GM23248 (cell line): ENCODE results near the gene WAPL. TPM values are rescaled to one million over a fixed set of nuclear protein-coding genes. Genes with fewer than 3 reads are reported as not detected.
"Not testable (repeated sequence)": the region's sequence is repeated elsewhere in the genome, so short reads cannot be mapped to it uniquely, and the experiment has no call there.

Experiments used
- DNase-seq: peaks from one replicate; pipeline ENCODE4 v3.0.0-alpha.2; 2015
- H2AFZ ChIP-seq: fragments of 200-600 bp; sonication (generic); 2 replicates; pipeline ENCODE4 v1.6.1; 2016; ENCODE audit warnings: antibody characterized with exemption
- H3F3A ChIP-seq: fragments of 200-600 bp; sonication (generic); 2 replicates; pipeline ENCODE4 v1.6.1; 2016; ENCODE audit warnings: mild to moderate bottlenecking, antibody characterized with exemption, mixed run types; ENCODE audit not compliant: insufficient read depth
- H3K27ac ChIP-seq: fragments of 200-600 bp; sonication (generic); 2 replicates; pipeline ENCODE4 v1.5.1; 2016; ENCODE audit warnings: mild to moderate bottlenecking
- H3K27me3 ChIP-seq: fragments of 200-600 bp; sonication (generic); replicated peaks from 2 replicates; pipeline ENCODE4 v1.6.1; 2016; ENCODE audit warnings: mild to moderate bottlenecking; ENCODE audit not compliant: insufficient read depth
- H3K36me3 ChIP-seq: fragments of 200-600 bp; sonication (generic); 2 replicates; pipeline ENCODE4 v1.6.1; 2016; ENCODE audit warnings: low read depth, mild to moderate bottlenecking
- H3K4me1 ChIP-seq: fragments of 200-600 bp; sonication (generic); 2 replicates; pipeline ENCODE4 v1.6.1; 2016; ENCODE audit warnings: mild to moderate bottlenecking; ENCODE audit not compliant: insufficient read depth
- H3K4me2 ChIP-seq: fragments of 200-600 bp; sonication (generic); one replicate; pipeline ENCODE4 v1.6.1; 2016; ENCODE audit warnings: mild to moderate bottlenecking; ENCODE audit not compliant: unreplicated experiment
- H3K4me3 ChIP-seq: fragments of 200-600 bp; sonication (generic); 2 replicates; pipeline ENCODE4 v1.5.1; 2016; ENCODE audit warnings: mild to moderate bottlenecking
- H3K79me2 ChIP-seq: fragments of 200-600 bp; sonication (generic); 2 replicates; pipeline ENCODE4 v1.6.1; 2016; ENCODE audit warnings: mild to moderate bottlenecking; ENCODE audit not compliant: insufficient read depth
- H3K9ac ChIP-seq: fragments of 200-600 bp; sonication (generic); 2 replicates; pipeline ENCODE4 v1.6.1; 2016; ENCODE audit warnings: mild to moderate bottlenecking
- H3K9me2 ChIP-seq: fragments of 200-600 bp; sonication (generic); 2 replicates; pipeline ENCODE4 v1.6.1; 2016; ENCODE audit warnings: mixed run types, mild to moderate bottlenecking, moderate library complexity; ENCODE audit not compliant: insufficient read depth
- H3K9me3 ChIP-seq: fragments of 200-600 bp; sonication (generic); one replicate; pipeline ENCODE4 v1.6.1; 2017; ENCODE audit warnings: low read depth
- H4K20me1 ChIP-seq: fragments of 200-600 bp; sonication (generic); 2 replicates; pipeline ENCODE4 v1.6.0; 2016; ENCODE audit not compliant: insufficient read depth
- EZH2 ChIP-seq: fragments of 200-600 bp; sonication (generic); IDR thresholded peaks from 2 replicates; pipeline ENCODE4 v1.6.1; 2018; ENCODE audit warnings: antibody characterized with exemption, mild to moderate bottlenecking; ENCODE audit not compliant: insufficient read depth, poor library complexity, severe bottlenecking
- EZH2phosphoT487 ChIP-seq: fragments of 200-600 bp; sonication (generic); IDR thresholded peaks from 2 replicates; pipeline ENCODE4 v1.6.1; 2018; ENCODE audit warnings: antibody characterized with exemption, moderate library complexity, mild to moderate bottlenecking, low read depth; ENCODE audit not compliant: insufficient read depth
- WGBS, 2 experiments: methylation state at CpG; one replicate each; pipeline ENCODE4 v1.1.6; 2015 to 2017; ENCODE audit warnings: low lambda C conversion rate in 2 of 2, low coverage in 1 of 2; ENCODE audit errors: missing lambda C conversion rate in 2 of 2; 5-methylcytosine and 5-hydroxymethylcytosine counted together
- in situ Hi-C: fragments of 300-500 bp; cut with MboI; formaldehyde crosslinking; loops from 2 replicates; pipeline ENCODE4 v1.15.0; 2020
- polyA plus RNA-seq: library from polyadenylated mRNA; unstranded; fragments of >200 nt; fragmentation: Nextera tagmentation; extraction: Ambion mirVana; gene quantifications from 2 replicates; pipeline ENCODE4 v1.2.1, GENCODE V29; 2016
- total RNA-seq: library from RNA; depleted of rRNA; stranded (reverse); fragments of >200 nt; shearing (Covaris generic); gene quantifications from 2 replicates; pipeline ENCODE4 v1.2.3, GENCODE V29; 2014

WAPL gene
- total and polyA plus RNA-seq, 2 experiments from 2014 or later = 17.1 to 28.3 TPM

DNA sequence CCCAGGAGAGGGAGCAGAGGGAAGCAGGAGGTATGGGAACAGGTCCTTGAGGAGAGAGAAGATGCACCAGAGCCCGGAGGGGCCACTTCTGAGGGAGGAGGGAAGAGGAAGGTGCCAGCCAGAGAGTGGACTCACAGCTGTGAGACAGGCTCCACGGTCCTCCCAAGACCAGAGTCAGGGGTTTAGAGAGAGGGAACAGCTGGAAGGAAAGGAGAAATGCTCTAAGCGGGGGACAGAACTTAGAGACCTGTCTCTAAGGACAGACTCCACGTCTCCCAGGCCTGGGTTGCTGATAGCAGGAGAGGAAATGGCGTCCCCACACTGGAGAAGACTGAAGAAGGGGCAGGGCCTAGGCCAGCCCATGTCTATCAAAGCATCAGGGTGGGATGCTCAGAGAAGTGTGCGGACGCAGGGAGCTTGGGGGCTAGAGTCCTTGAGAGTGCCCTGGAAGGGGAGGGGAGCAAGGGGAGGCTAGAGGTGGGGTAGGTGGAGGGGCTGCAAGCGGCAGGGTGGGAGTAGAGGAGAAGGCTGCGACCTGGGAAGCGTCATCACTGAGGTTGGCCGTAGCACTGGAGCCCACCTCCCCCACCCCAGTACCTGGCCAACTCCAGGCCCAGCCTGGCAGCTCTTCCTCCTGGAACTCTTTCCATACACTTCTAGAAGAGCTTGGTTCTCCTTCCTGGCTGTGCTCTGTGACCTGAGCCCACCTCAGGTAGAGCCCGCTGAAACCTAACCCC lies 129.4 kb downstream of the WAPL start:
- H3K27me3 ChIP-seq = peaks cover 43% of the 10 kb centered on the region
- DNase-seq = no peak
- H3F3A ChIP-seq = no peaks in the 10 kb centered on the region
- no peak overlapping the region for H2AFZ ChIP-seq
- H3K9ac ChIP-seq = no peak overlapping the region
- WGBS, 2 experiments = 58% methylated on average over 8 to 12 of the region's 12 CpGs
- no peaks in the 10 kb centered on the region for H4K20me1 ChIP-seq
- no peak overlapping the region for H3K27ac ChIP-seq
- no peaks in the 10 kb centered on the region for H3K9me2 ChIP-seq
- in situ Hi-C loops = loop anchor here (10.0 kb wide), 1 partner anchor 193 kb away; no protein-coding TSS in a partner anchor
- no peak for TF ChIP-seq EZH2
- no peak for TF ChIP-seq EZH2phosphoT487
- H3K4me2 ChIP-seq = no peak overlapping the region
- no peaks in the 10 kb centered on the region for H3K36me3 ChIP-seq
- no peak overlapping the region for H3K4me3 ChIP-seq
- no peaks in the 10 kb centered on the region for H3K9me3 ChIP-seq
- no peaks in the 10 kb centered on the region for H3K79me2 ChIP-seq
- H3K4me1 ChIP-seq = no peaks in the 10 kb centered on the region

DNA sequence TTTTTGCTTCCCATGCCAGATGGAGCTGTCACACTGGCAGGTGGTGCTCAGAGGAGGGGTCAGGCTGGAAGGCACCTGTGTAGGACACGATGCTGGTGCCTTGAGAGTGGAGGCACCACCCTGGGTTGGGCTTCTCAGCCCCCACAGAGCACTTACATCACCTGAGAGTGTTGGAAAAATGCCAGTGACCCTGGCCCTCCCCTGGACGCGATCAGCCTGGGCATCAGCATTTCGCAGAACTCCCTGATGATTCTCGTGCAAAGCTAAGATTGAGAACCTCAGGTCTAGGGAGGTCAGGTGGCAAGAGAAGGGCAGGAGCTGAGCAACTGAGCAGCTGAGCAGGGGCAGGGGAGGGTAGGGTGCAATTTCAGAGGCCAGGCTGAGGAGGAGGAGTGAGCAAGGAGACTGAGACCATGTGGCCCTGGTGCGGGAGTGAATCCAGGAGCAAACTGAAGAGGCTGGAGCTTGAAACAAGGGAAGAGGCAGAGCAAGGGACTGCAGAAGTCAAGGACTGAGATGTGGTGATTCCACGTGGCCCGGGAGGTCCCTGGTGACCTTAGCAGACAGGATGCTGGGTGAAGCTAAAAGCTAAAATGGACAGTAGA lies 130.3 kb downstream of the WAPL start:
- Histone ChIP-seq H3F3A (no peaks in the 10 kb centered on the region), H3K4me2 (no peak overlapping the region), H3K9me3 (no peaks in the 10 kb centered on the region), H3K27me3 (peaks cover 48% of the 10 kb centered on the region), H2AFZ (no peak overlapping the region), H3K36me3 (no peaks in the 10 kb centered on the region), H3K4me3 (no peak overlapping the region), H3K79me2 (no peaks in the 10 kb centered on the region), H3K9me2 (no peaks in the 10 kb centered on the region), H3K4me1 (no peaks in the 10 kb centered on the region), H4K20me1 (no peaks in the 10 kb centered on the region), H3K9ac (no peak overlapping the region), H3K27ac (no peak overlapping the region)
- 65 to 67% methylated on average over 8 of the region's 8 CpGs for WGBS, 2 experiments
- in situ Hi-C loops = loop anchor here (10.0 kb wide), 1 partner anchor 193 kb away; no protein-coding TSS in a partner anchor
- DNase-seq = no peak
- TF ChIP-seq EZH2 = no peak

DNA sequence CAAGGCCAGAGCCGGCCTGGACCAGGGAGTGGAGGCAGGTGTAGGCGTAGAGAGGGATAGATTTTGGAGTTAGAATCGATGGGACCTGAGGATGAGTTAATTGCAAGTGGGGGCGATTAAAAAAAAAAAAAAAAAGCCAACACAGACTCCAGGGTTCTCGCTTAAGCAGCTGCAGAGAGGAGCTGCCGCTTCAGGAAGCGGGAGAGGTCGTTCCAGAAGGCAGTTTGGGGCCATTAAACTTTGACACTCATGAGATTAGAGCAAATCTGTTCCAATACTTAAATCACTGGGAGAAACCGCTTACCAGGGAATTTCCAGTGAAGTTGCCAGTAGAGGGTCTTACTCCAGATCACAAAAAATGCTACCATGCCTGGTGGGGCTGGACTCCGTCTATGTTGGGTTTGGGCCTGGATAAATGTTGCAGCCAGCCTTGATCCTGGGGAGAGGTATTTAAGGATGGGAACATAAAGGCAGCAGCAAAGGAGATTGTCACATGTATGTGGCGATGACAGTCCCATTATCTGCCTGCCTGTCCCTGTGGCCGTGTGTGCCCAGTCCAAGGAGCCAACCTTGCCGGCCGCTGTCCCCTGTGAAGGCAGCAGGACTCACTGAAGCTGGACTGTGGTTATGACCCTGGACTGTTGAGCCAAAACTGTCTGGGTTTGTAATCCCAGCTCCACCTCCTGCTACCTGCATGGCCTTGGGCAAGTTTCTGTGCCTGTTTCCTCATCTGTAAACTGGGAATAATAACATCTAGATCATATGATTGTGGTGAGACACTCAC lies 131.1 kb downstream of the WAPL start:
- 77 to 79% methylated on average over 14 of the region's 14 CpGs for WGBS, 2 experiments
- Histone ChIP-seq H3K9me3 (no peaks in the 10 kb centered on the region), H3K9ac (no peak overlapping the region), H3K4me3 (no peak overlapping the region), H3K79me2 (no peaks in the 10 kb centered on the region), H3K27me3 (peaks cover 51% of the 10 kb centered on the region), H3K27ac (no peak overlapping the region), H3K4me1 (no peaks in the 10 kb centered on the region), H3F3A (no peaks in the 10 kb centered on the region), H3K36me3 (no peaks in the 10 kb centered on the region), H2AFZ (no peak overlapping the region), H3K4me2 (no peak overlapping the region), H4K20me1 (no peaks in the 10 kb centered on the region), H3K9me2 (no peaks in the 10 kb centered on the region)
- TF ChIP-seq EZH2 (no peak), EZH2phosphoT487 (no peak)
- no peak for DNase-seq
- in situ Hi-C loops = loop anchor here (10.0 kb wide), 1 partner anchor 194 kb away; no protein-coding TSS in a partner anchor

DNA sequence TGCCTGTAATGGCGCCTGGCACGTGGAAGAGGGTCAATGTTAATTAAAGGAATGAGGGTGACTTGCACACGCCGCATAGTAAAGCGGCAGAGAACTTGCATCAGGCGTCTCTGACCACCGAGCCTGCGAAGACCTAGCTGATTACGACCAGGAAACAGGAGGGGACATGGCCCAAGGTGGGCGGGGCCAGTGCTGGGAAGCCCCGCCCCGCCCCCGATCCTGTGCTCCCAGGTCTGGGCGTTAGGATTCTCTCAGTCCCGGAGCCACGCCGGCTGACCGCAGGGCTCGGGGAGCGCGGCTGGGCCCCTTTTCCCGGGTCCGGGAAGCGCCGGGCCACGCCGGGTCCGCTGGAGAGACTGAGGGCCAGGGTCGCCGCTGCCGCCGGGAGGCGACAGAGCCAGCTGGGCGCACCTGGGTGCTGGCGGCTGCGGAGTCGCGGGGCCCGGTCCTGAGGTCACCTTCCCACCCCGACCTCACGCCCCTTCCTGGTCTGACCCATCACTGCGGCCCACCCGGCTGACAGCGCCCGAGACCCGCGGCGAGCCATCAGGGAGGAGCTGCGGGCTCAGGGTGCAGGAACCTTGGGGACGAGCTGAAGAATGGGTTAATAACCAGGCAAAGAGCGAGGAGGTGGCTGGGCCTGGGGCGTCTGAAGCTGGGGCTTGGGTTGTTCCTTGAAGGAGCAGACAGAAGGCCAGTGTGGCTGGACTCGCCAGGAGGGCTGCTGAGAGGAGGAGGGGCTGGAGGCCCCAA lies 132.0 kb downstream of the WAPL start:
- 15 to 19% methylated on average over 31 to 46 of the region's 53 CpGs for WGBS, 2 experiments
- no peak overlapping the region for H2AFZ ChIP-seq
- DNase-seq = peak; percentile 38
- no peak overlapping the region for H3K4me2 ChIP-seq
- no peak overlapping the region for H3K27ac ChIP-seq
- TF ChIP-seq EZH2phosphoT487 (no peak), EZH2 (no peak)
- no peaks in the 10 kb centered on the region for H3K9me2 ChIP-seq
- H3K4me1 ChIP-seq = no peaks in the 10 kb centered on the region
- in situ Hi-C loops = loop anchor here (10.0 kb wide), 1 partner anchor 195 kb away; no protein-coding TSS in a partner anchor
- H3K9ac ChIP-seq = no peak overlapping the region
- H3K79me2 ChIP-seq = no peaks in the 10 kb centered on the region
- H3K27me3 ChIP-seq = peaks cover 59% of the 10 kb centered on the region
- peak overlapping the region; percentile 3; the same call in 1 of the 2 replicates for H3K4me3 ChIP-seq
- H3K9me3 ChIP-seq = no peaks in the 10 kb centered on the region
- no peaks in the 10 kb centered on the region for H4K20me1 ChIP-seq
- no peaks in the 10 kb centered on the region for H3F3A ChIP-seq
- H3K36me3 ChIP-seq = no peaks in the 10 kb centered on the region

GRCh38 chr10:86389109-86389440 lies 132.5 kb downstream of the WAPL start:
- H3F3A ChIP-seq, H3K9me3 ChIP-seq, H3K27ac ChIP-seq, DNase-seq, H3K79me2 ChIP-seq, H4K20me1 ChIP-seq, H3K9me2 ChIP-seq, in situ Hi-C loops, H3K9ac ChIP-seq, H3K4me1 ChIP-seq, H2AFZ ChIP-seq, H3K4me2 ChIP-seq, H3K36me3 ChIP-seq: not testable (repeated sequence)
- peaks cover 61% of the 10 kb centered on the region for H3K27me3 ChIP-seq
- H3K4me3 ChIP-seq = peak overlapping the region; percentile 3; the same call in 1 of the 2 replicates
- WGBS, 2 experiments = 52 to 56% methylated on average over 12 of the region's 12 CpGs
